Hematopoietic multipotent progenitor cell treated with erythropoietin and hydrocortisone succinate and interleukin-3 and kit ligand, for 6 days (in vitro differentiated cells): ENCODE results near the gene EFNA5.

Experiments
- DNase-seq: peaks from one replicate; pipeline ENCODE4 v3.0.0-alpha.2; 2015

Gene EFNA5

GRCh38 chr5:107541400-107541799, 129.3 kb downstream of the EFNA5 start:
- DNase-seq, result no peak

- DNase-seq, result no peak
These were observed 130.9 kb downstream of the EFNA5 start for GRCh38 chr5:107539726-107540330.

GRCh38 chr5:107538805-107539445, 131.8 kb downstream of the EFNA5 start:
- DNase-seq, result no peak

GRCh38 chr5:107538331-107538730, 132.4 kb downstream of the EFNA5 start:
- no peak for DNase-seq

GRCh38 chr5:107535849-107536248, 134.9 kb downstream of the EFNA5 start:
- no peak for DNase-seq

GRCh38 chr5:107533910-107534876, 136.5 kb downstream of the EFNA5 start:
- DNase-seq, result no peak

GRCh38 chr5:107532916-107533315, 137.8 kb downstream of the EFNA5 start:
- no peak for DNase-seq

- DNase-seq, result no peak
These were observed 138.4 kb downstream of the EFNA5 start for GRCh38 chr5:107532169-107532878.

GRCh38 chr5:107531308-107531707, 139.4 kb downstream of the EFNA5 start:
- DNase-seq, result no peak

- no peak for DNase-seq
These were observed 141.1 kb downstream of the EFNA5 start for GRCh38 chr5:107529618-107530017.

- DNase-seq, result no peak
These were observed 144.3 kb downstream of the EFNA5 start for GRCh38 chr5:107526270-107526937.

- DNase-seq, result no peak
These were observed 146.6 kb downstream of the EFNA5 start for GRCh38 chr5:107524111-107524510.

GRCh38 chr5:107523029-107523680, 147.6 kb downstream of the EFNA5 start:
- no peak for DNase-seq

GRCh38 chr5:107522456-107522855, 148.3 kb downstream of the EFNA5 start:
- no peak for DNase-seq

GRCh38 chr5:107519900-107520354, 150.8 kb downstream of the EFNA5 start:
- no peak for DNase-seq

GRCh38 chr5:107518616-107519015, 152.1 kb downstream of the EFNA5 start:
- DNase-seq, result no peak

- no peak for DNase-seq
These were observed 152.5 kb downstream of the EFNA5 start for GRCh38 chr5:107518190-107518589.

GRCh38 chr5:107517185-107518033, 153.3 kb downstream of the EFNA5 start:
- DNase-seq, result no peak

GRCh38 chr5:107516452-107517184, 154.1 kb downstream of the EFNA5 start:
- no peak for DNase-seq

GRCh38 chr5:107515521-107516080, 155.1 kb downstream of the EFNA5 start:
- DNase-seq, result no peak
